Measurements from ENCODE around the gene OLFML3. TPM values are rescaled to one million over a fixed set of nuclear protein-coding genes. Genes with fewer than 3 reads are reported as not detected.
"Not testable (repeated sequence)": the region's sequence is repeated elsewhere in the genome, so short reads cannot be mapped to it uniquely, and the experiment has no call there.

Gene OLFML3
- total RNA-seq, 4 donors from 2014 or later = 86.6 to 302 (median 122) TPM

GRCh38 chr1:114009393-114009792, 30.1 kb downstream of the OLFML3 start:
- intact Hi-C loops (cut with DNase I; ENCODE audit: low total_unique reads) = no loop called here
- Histone ChIP-seq H3K36me3 (no peaks in the 10 kb centered on the region), H3K4me1 (no peaks in the 10 kb centered on the region), H3K4me3 (no peak overlapping the region), H3K27me3 (no peaks in the 10 kb centered on the region), H3K9me3 (no peaks in the 10 kb centered on the region), H3K27ac (no peak overlapping the region)
- DNase-seq = no peak
- TF ChIP-seq, protein P1, sequence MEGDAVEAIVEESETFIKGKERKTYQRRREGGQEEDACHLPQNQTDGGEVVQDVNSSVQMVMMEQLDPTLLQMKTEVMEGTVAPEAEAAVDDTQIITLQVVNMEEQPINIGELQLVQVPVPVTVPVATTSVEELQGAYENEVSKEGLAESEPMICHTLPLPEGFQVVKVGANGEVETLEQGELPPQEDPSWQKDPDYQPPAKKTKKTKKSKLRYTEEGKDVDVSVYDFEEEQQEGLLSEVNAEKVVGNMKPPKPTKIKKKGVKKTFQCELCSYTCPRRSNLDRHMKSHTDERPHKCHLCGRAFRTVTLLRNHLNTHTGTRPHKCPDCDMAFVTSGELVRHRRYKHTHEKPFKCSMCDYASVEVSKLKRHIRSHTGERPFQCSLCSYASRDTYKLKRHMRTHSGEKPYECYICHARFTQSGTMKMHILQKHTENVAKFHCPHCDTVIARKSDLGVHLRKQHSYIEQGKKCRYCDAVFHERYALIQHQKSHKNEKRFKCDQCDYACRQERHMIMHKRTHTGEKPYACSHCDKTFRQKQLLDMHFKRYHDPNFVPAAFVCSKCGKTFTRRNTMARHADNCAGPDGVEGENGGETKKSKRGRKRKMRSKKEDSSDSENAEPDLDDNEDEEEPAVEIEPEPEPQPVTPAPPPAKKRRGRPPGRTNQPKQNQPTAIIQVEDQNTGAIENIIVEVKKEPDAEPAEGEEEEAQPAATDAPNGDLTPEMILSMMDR (IDR thresholded peaks at IDR 0.05) = no peak
- TF ChIP-seq POLR2A (IDR thresholded peaks at IDR 0.05) = no peak

DNA sequence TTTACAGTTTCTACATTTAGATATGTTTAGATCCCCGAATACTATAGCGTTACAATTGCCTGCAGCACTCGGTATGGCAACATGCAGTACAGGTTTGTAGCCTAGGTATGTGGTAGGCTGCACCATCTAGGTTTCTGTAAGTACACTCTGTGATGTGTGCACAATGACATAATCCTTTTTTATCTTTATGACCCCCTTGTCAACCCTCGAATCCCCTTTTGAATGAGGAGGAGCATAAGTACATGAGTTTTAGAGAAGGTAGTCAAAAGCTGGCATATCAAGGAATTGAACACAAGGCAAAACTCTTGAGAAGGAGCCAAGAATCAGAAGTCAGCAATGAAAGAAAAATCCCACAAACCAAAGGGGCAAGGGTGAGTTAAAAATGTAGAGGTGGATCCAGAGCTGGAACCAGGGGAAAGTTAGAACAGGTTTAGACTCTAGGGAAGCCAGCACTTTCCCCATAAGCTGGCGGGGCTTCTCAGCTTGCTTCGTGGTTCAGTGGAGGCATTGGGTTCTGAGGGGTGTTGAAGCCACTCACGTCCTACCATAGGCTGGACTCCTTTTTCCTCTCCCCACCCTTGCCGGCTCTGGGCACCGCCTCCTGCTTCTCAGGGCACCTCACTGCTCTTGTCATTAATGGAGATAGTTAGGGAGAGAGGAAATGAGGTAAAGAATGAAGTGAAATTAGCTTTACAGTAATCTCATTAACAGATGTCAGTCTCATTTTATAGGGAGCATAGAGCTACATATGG, 31.3 kb downstream of the OLFML3 start:
- H3K4me3 ChIP-seq = no peak overlapping the region
- no peak for DNase-seq
- no peaks in the 10 kb centered on the region for H3K9me3 ChIP-seq
- intact Hi-C loops (cut with DNase I; ENCODE audit: low total_unique reads) = no loop called here
- no peaks in the 10 kb centered on the region for H3K36me3 ChIP-seq
- H3K27ac ChIP-seq = no peak overlapping the region
- no peak for TF ChIP-seq POLR2A (IDR thresholded peaks at IDR 0.05)
- TF ChIP-seq, protein P1 (IDR thresholded peaks at IDR 0.05) = no peak
- no peaks in the 10 kb centered on the region for H3K4me1 ChIP-seq
- no peaks in the 10 kb centered on the region for H3K27me3 ChIP-seq

DNA sequence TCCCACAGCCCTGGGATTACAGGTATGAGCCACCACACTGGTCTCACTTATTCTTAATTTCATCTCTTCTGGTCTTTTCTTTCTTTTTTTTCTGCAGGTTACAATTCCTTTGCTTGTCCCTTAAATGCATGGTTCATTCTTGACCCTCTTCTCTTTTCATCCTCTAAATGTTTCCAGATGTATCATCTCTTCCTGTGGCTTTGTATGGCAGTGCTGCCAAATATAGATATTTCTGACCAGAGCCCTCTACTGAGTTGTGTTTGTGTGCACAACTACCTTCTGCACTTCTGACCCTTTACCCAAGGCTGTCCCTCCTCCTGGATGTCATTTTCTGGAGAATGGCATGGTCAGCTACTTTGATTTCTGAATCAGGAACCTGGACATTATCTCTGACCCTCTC, 32.5 kb downstream of the OLFML3 start:
- H3K9me3 ChIP-seq = no peaks in the 10 kb centered on the region
- intact Hi-C loops (cut with DNase I; ENCODE audit: low total_unique reads) = no loop called here

DNA sequence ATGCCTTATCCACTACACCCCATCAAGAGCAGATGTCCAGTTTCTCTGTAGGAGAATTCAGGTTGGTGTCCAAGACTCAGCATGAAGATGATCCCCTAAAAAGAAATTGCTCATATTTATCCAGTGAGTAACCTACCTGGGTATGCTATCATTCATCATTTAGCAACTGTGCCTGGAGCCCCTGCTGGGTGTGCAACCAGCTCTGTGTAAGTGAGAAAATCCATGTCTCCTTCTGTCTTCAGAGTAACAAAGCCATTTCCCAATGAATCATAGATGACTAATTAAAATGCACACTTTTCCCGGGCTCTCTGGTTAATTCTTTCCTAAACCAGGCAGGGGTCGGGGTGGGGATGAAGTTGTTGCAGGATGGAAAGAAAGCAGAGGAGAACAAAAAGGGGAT, 35.8 kb downstream of the OLFML3 start:
- H3K36me3 ChIP-seq = no peaks in the 10 kb centered on the region
- H3K27me3 ChIP-seq = no peaks in the 10 kb centered on the region
- H3K9me3 ChIP-seq = no peaks in the 10 kb centered on the region
- H3K4me1 ChIP-seq = no peaks in the 10 kb centered on the region
- H3K27ac ChIP-seq = no peak overlapping the region
- no peak overlapping the region for H3K4me3 ChIP-seq
- DNase-seq = no peak
- TF ChIP-seq, protein P1 (IDR thresholded peaks at IDR 0.05) = no peak
- intact Hi-C loops (cut with DNase I; ENCODE audit: low total_unique reads) = no loop called here

More for the DNA sequence above, 32.5 kb downstream of the OLFML3 start:
- DNase-seq = no peak
- no peak overlapping the region for H3K27ac ChIP-seq
- no peak overlapping the region for H3K4me3 ChIP-seq
- no peaks in the 10 kb centered on the region for H3K36me3 ChIP-seq
- no peaks in the 10 kb centered on the region for H3K27me3 ChIP-seq
- no peak for TF ChIP-seq POLR2A (IDR thresholded peaks at IDR 0.05)
- TF ChIP-seq, protein P1 (IDR thresholded peaks at IDR 0.05) = no peak
- H3K4me1 ChIP-seq = no peaks in the 10 kb centered on the region

GRCh38 chr1:114019724-114020123, 40.5 kb downstream of the OLFML3 start:
- H3K9me3 ChIP-seq; intact Hi-C loops (cut with DNase I; ENCODE audit: low total_unique reads): not testable (repeated sequence)

More at GRCh38 chr1:114019724-114020123, 40.5 kb downstream of the OLFML3 start:
- not testable (repeated sequence) for H3K36me3 ChIP-seq, H3K27me3 ChIP-seq, H3K27ac ChIP-seq, DNase-seq, H3K4me3 ChIP-seq, H3K4me1 ChIP-seq

All from uterus (tissue), 4 donors.